A673 (cell line): ENCODE data around the gene IRX3. TPM values are rescaled to one million over a fixed set of nuclear protein-coding genes. Genes with fewer than 3 reads are reported as not detected.

Experiments
- BruUV-seq: library from RNA; stranded (reverse); fragments of 400-500 nt; replicated peaks from 2 replicates; lab custom pipeline; 2021; lab: Mats Ljungman, UMichigan
- CTCF ChIA-PET: fragments of 300-600 bp; sonication (Branson Sonifier 250); formaldehyde crosslinking; loops from one replicate; lab custom pipeline; 2022; ENCODE audit warnings: antibody characterized with exemption; lab: Charles Lee
- POLR2A ChIA-PET: fragments of 300-600 bp; sonication (Branson Sonifier 250); formaldehyde crosslinking; loops from one replicate; lab custom pipeline; 2022; ENCODE audit warnings: antibody characterized with exemption; ENCODE audit not compliant: low non-redundant PET; lab: Charles Lee
- DNase-seq: peaks from one replicate; pipeline ENCODE4 v3.0.0-alpha.2; 2015; ENCODE audit warnings: low spot score
- H3K27ac ChIP-seq: fragments of 200-600 bp; sonication (generic); 2 replicates; pipeline ENCODE4 v1.5.1; 2016; ENCODE audit warnings: mixed run types, low read depth, mild to moderate bottlenecking, mixed read lengths, antibody characterized with exemption, low read length; ENCODE audit not compliant: poor library complexity, severe bottlenecking
- H3K27me3 ChIP-seq: fragments of 200-600 bp; sonication (generic); replicated peaks from 2 replicates; pipeline ENCODE4 v1.6.1; 2017; ENCODE audit warnings: mixed run types, low read depth, mild to moderate bottlenecking, mixed read lengths, antibody characterized with exemption, low read length; ENCODE audit not compliant: insufficient read depth, poor library complexity
- H3K36me3 ChIP-seq: fragments of 200-600 bp; sonication (generic); 2 replicates; pipeline ENCODE4 v1.6.1; 2016; ENCODE audit warnings: mixed run types, mild to moderate bottlenecking, mixed read lengths, antibody characterized with exemption, low read length; ENCODE audit not compliant: insufficient read depth, poor library complexity, severe bottlenecking
- H3K4me1 ChIP-seq: fragments of 200-600 bp; sonication (generic); 2 replicates; pipeline ENCODE4 v1.6.1; 2017; ENCODE audit warnings: mixed run types, mild to moderate bottlenecking, mixed read lengths, antibody characterized with exemption, low read length; ENCODE audit not compliant: insufficient read depth, poor library complexity, severe bottlenecking
- H3K4me3 ChIP-seq: fragments of 200-600 bp; sonication (generic); 2 replicates; pipeline ENCODE4 v1.5.1; 2016; ENCODE audit warnings: low read depth, mixed run types, mild to moderate bottlenecking, mixed read lengths, low read length; ENCODE audit not compliant: poor library complexity, severe bottlenecking
- H3K9me3 ChIP-seq: fragments of 200-600 bp; sonication (generic); 2 replicates; pipeline ENCODE4 v1.6.1; 2016; ENCODE audit warnings: mixed run types, low read depth, mild to moderate bottlenecking, mixed read lengths, antibody characterized with exemption, low read length; ENCODE audit not compliant: poor library complexity, severe bottlenecking
- CTCF ChIP-seq: fragments of 300-800, 200-600 bp; sonication (generic); conservative IDR thresholded peaks from 2 replicates; pipeline ENCODE4 v1.5.1; 2017; ENCODE audit warnings: low read depth, mild to moderate bottlenecking, antibody characterized with exemption, low read length, moderate library complexity, mixed read lengths
- EZH2 ChIP-seq: fragments of 200-600 bp; sonication (generic); IDR thresholded peaks from 2 replicates; pipeline ENCODE4 v1.6.1; 2017; ENCODE audit warnings: borderline replicate concordance, low read depth, mild to moderate bottlenecking, mixed read lengths, antibody characterized with exemption, low read length; ENCODE audit not compliant: poor library complexity, severe bottlenecking
- intact Hi-C: fragments of 100-400 bp; cut with micrococcal nuclease; formaldehyde crosslinking; loops from one replicate; pipeline ENCODE4 v1.10.0; 2022; ENCODE audit not compliant: unreplicated experiment
- total RNA-seq: library from RNA; stranded (reverse); gene quantifications from 2 replicates; pipeline ENCODE4 v1.2.3, GENCODE V29; 2021

Gene IRX3
- total RNA-seq, 1 experiment from 2014 or later = 22.9 TPM

GRCh38 chr16:54242199-54242598 lies 44.4 kb downstream of the IRX3 start:
- POLR2A ChIA-PET = no interaction called here
- DNase-seq = no peak

GRCh38 chr16:54241525-54241924 lies 45.1 kb downstream of the IRX3 start:
- POLR2A ChIA-PET = no interaction called here
- H3K36me3 ChIP-seq = no peaks in the 10 kb centered on the region

More at GRCh38 chr16:54242199-54242598, 44.4 kb downstream of the IRX3 start:
- no peaks in the 10 kb centered on the region for H3K36me3 ChIP-seq
- H3K4me3 ChIP-seq = no peak overlapping the region
- H3K9me3 ChIP-seq = no peaks in the 10 kb centered on the region
- BruUV-seq = no TSS peak
- CTCF ChIA-PET = no interaction called here
- H3K27me3 ChIP-seq = no peaks in the 10 kb centered on the region
- TF ChIP-seq EZH2 (no peak), CTCF (no peak)
- H3K4me1 ChIP-seq = no peaks in the 10 kb centered on the region
- no peak overlapping the region for H3K27ac ChIP-seq
- intact Hi-C loops = no loop called here

GRCh38 chr16:54240271-54241129 lies 46.1 kb downstream of the IRX3 start:
- H3K36me3 ChIP-seq = no peaks in the 10 kb centered on the region
- no peaks in the 10 kb centered on the region for H3K9me3 ChIP-seq
- H3K4me3 ChIP-seq = no peak overlapping the region
- no peak overlapping the region for H3K27ac ChIP-seq
- intact Hi-C loops = no loop called here
- BruUV-seq = no TSS peak
- no peak for TF ChIP-seq CTCF
- TF ChIP-seq EZH2 = no peak
- DNase-seq = no peak
- H3K27me3 ChIP-seq = no peaks in the 10 kb centered on the region
- H3K4me1 ChIP-seq = no peaks in the 10 kb centered on the region
- POLR2A ChIA-PET = no interaction called here
- CTCF ChIA-PET = no interaction called here

More at GRCh38 chr16:54241525-54241924, 45.1 kb downstream of the IRX3 start:
- Histone ChIP-seq H3K4me1 (no peaks in the 10 kb centered on the region), H3K9me3 (no peaks in the 10 kb centered on the region), H3K4me3 (no peak overlapping the region), H3K27me3 (no peaks in the 10 kb centered on the region), H3K27ac (no peak overlapping the region)
- BruUV-seq = no TSS peak
- intact Hi-C loops = no loop called here
- no peak for DNase-seq
- CTCF ChIA-PET = no interaction called here
- TF ChIP-seq CTCF (no peak), EZH2 (no peak)
